IMR-90 (cell line): ENCODE data around the gene STIM1. TPM values are rescaled to one million over a fixed set of nuclear protein-coding genes. Genes with fewer than 3 reads are reported as not detected.

Experiments
- ATAC-seq: fragments of 200-7000 bp; cut with Tn5 transposase; 2 replicates; pipeline ENCODE4 v1.9.1; 2020; ENCODE audit warnings: low read depth, mild to moderate bottlenecking, moderate library complexity
- BruUV-seq: library from RNA; stranded (reverse); fragments of 400-500 nt; replicated peaks from 2 replicates; lab custom pipeline; 2021; lab: Mats Ljungman, UMichigan
- CTCF ChIA-PET: fragments of 300-600 bp; formaldehyde crosslinking; extraction: SDS; loops from one replicate; lab custom pipeline; 2021; ENCODE audit warnings: antibody characterized with exemption; lab: Yijun Ruan, JAX
- POLR2A ChIA-PET: fragments of 300-600 bp; sonication (Branson Sonifier 250); formaldehyde crosslinking; loops from one replicate; lab custom pipeline; 2022; ENCODE audit warnings: antibody characterized with exemption; ENCODE audit not compliant: unreplicated experiment; lab: Charles Lee
- DNase-seq: peaks from one replicate; pipeline ENCODE4 v3.0.0; 2013
- H2AFZ ChIP-seq: replicated peaks from 2 replicates; pipeline ENCODE3; 2013; ENCODE audit warnings: low read length, mild to moderate bottlenecking; ENCODE audit not compliant: poor library complexity
- H2AK5ac ChIP-seq: 2 replicates; pipeline ENCODE4 v1.6.1; 2013; ENCODE audit warnings: low read depth, low read length, inconsistent platforms
- H2AK9ac ChIP-seq: replicated peaks from 2 replicates; pipeline ENCODE3; 2013; ENCODE audit warnings: mild to moderate bottlenecking, low read depth, low read length, moderate library complexity; ENCODE audit not compliant: poor library complexity
- H2BK120ac ChIP-seq: 2 replicates; pipeline ENCODE4 v1.6.1; 2013; ENCODE audit warnings: low read depth, low read length, inconsistent platforms
- H2BK15ac ChIP-seq: 3 replicates; pipeline ENCODE4 v1.6.1; 2013; ENCODE audit warnings: low read depth, low read length, inconsistent platforms
- H2BK20ac ChIP-seq: 2 replicates; pipeline ENCODE4 v1.6.1; 2013; ENCODE audit warnings: low read depth, mild to moderate bottlenecking, inconsistent platforms, low read length, moderate library complexity
- H2BK5ac ChIP-seq: 2 replicates; pipeline ENCODE4 v1.6.1; 2013; ENCODE audit warnings: mild to moderate bottlenecking, low read depth, low read length, inconsistent platforms; ENCODE audit not compliant: poor library complexity, severe bottlenecking
- H3K14ac ChIP-seq: replicated peaks from 2 replicates; pipeline ENCODE4 v1.6.1; 2013; ENCODE audit warnings: low read depth, low read length, inconsistent platforms
- H3K18ac ChIP-seq: 2 replicates; pipeline ENCODE4 v1.6.1; 2013; ENCODE audit warnings: low read depth, low read length, control low read depth
- H3K23ac ChIP-seq: 2 replicates; pipeline ENCODE4 v1.6.1; 2013; ENCODE audit warnings: low read depth, low read length, inconsistent platforms
- H3K27ac ChIP-seq: 2 replicates; pipeline ENCODE4 v1.5.1; 2013; ENCODE audit warnings: mild to moderate bottlenecking, control low read depth, low read length; ENCODE audit not compliant: insufficient read depth
- H3K27me3 ChIP-seq: 2 replicates; pipeline ENCODE4 v1.6.1; 2013; ENCODE audit warnings: low read length; ENCODE audit not compliant: control insufficient read depth, insufficient read depth
- H3K36me3 ChIP-seq: 2 replicates; pipeline ENCODE4 v1.6.1; 2013; ENCODE audit warnings: low read length, mixed read lengths; ENCODE audit not compliant: control insufficient read depth, insufficient read depth
- H3K4ac ChIP-seq: 2 replicates; pipeline ENCODE4 v1.6.1; 2013; ENCODE audit warnings: low read depth, low read length, inconsistent platforms
- H3K4me1 ChIP-seq: 2 replicates; pipeline ENCODE4 v1.6.1; 2013; ENCODE audit warnings: low read length, mixed read lengths; ENCODE audit not compliant: control insufficient read depth, insufficient read depth
- H3K4me2 ChIP-seq: 2 replicates; pipeline ENCODE4 v1.6.1; 2013; ENCODE audit warnings: low read depth, mild to moderate bottlenecking, control low read depth, low read length, moderate library complexity
- H3K4me3 ChIP-seq: 2 replicates; pipeline ENCODE4 v1.5.1; 2013; ENCODE audit warnings: low read depth, mild to moderate bottlenecking, control low read depth, low read length, moderate library complexity; ENCODE audit not compliant: insufficient read depth
- H3K56ac ChIP-seq: 2 replicates; pipeline ENCODE4 v1.6.1; 2013; ENCODE audit warnings: low read length, inconsistent platforms; ENCODE audit not compliant: insufficient read depth; ENCODE audit errors: extremely low read depth
- H3K79me1 ChIP-seq, 2 experiments: 2 replicates each; pipeline ENCODE4 v1.6.1; 2013; ENCODE audit warnings: low read length in 2 of 2, inconsistent platforms in 1 of 2, low read depth in 1 of 2
- H3K9ac ChIP-seq: 2 replicates; pipeline ENCODE4 v1.6.1; 2013; ENCODE audit warnings: low read depth, low read length, control low read depth
- H3K9me1 ChIP-seq: 2 replicates; pipeline ENCODE4 v1.6.1; 2013; ENCODE audit warnings: low read length, inconsistent platforms; ENCODE audit not compliant: insufficient read depth
- H3K9me3 ChIP-seq: 2 replicates; pipeline ENCODE4 v1.6.1; 2013; ENCODE audit warnings: low read length; ENCODE audit not compliant: control insufficient read depth, insufficient read depth
- H4K20me1 ChIP-seq: 2 replicates; pipeline ENCODE4 v1.6.1; 2013; ENCODE audit warnings: low read length, inconsistent platforms; ENCODE audit not compliant: insufficient read depth
- H4K5ac ChIP-seq: 2 replicates; pipeline ENCODE4 v1.6.1; 2013; ENCODE audit warnings: mild to moderate bottlenecking, low read depth, low read length, control low read depth
- H4K8ac ChIP-seq, 2 experiments: 2 replicates each; pipeline ENCODE4 v1.6.1; 2013; ENCODE audit warnings: low read depth in 2 of 2, low read length in 2 of 2, control low read depth in 1 of 2, inconsistent platforms in 1 of 2
- H4K91ac ChIP-seq: 2 replicates; pipeline ENCODE4 v1.6.1; 2013; ENCODE audit warnings: low read depth, low read length, inconsistent platforms; ENCODE audit not compliant: insufficient read depth
- BHLHE40 ChIP-seq: fragments of 150-350 bp; IDR thresholded peaks from 2 replicates; pipeline ENCODE4 v1.6.1; 2016; ENCODE audit warnings: mild to moderate bottlenecking, low read depth, low read length
- CEBPB ChIP-seq: IDR thresholded peaks from 2 replicates; pipeline ENCODE4 v1.6.1; 2012; ENCODE audit warnings: low read depth, low read length, improper control_type of control experiment
- CHD1 ChIP-seq: IDR thresholded peaks from 2 replicates; pipeline ENCODE4 v1.6.1; 2012; ENCODE audit warnings: low read depth, low read length, improper control_type of control experiment
- CTCF ChIP-seq: conservative IDR thresholded peaks from 2 replicates; pipeline ENCODE4 v1.5.1; 2012; ENCODE audit warnings: mild to moderate bottlenecking, low read depth, low read length, improper control_type of control experiment
- FOS ChIP-seq: fragments of 150-350 bp; IDR thresholded peaks from 2 replicates; pipeline ENCODE4 v1.6.1; 2016; ENCODE audit warnings: low read depth, low read length
- MAZ ChIP-seq: IDR thresholded peaks from 2 replicates; pipeline ENCODE4 v1.6.1; 2012; ENCODE audit warnings: low read depth, mild to moderate bottlenecking, low read length, improper control_type of control experiment, moderate library complexity, borderline replicate concordance
- MXI1 ChIP-seq: IDR thresholded peaks from 2 replicates; pipeline ENCODE4 v1.6.1; 2012; ENCODE audit warnings: low read depth, mild to moderate bottlenecking, low read length, moderate library complexity, borderline replicate concordance
- RAD21 ChIP-seq: IDR thresholded peaks from 2 replicates; pipeline ENCODE4 v1.6.1; 2012; ENCODE audit warnings: low read length, improper control_type of control experiment
- RCOR1 ChIP-seq: IDR thresholded peaks from 2 replicates; pipeline ENCODE4 v1.6.1; 2012; ENCODE audit warnings: mild to moderate bottlenecking, low read length, improper control_type of control experiment; ENCODE audit not compliant: insufficient replicate concordance
- RFX5 ChIP-seq: IDR thresholded peaks from 2 replicates; pipeline ENCODE4 v1.8.0; 2012; ENCODE audit warnings: low read depth, mild to moderate bottlenecking, low read length, moderate library complexity
- SMC3 ChIP-seq: fragments of 150-350 bp; IDR thresholded peaks from 2 replicates; pipeline ENCODE4 v1.6.1; 2016; ENCODE audit warnings: low read depth, mild to moderate bottlenecking, antibody characterized with exemption, low read length, moderate library complexity
- WGBS, 2 experiments: methylation state at CpG; one replicate each; pipeline versions ENCODE4 v1.1.5 to v1.1.7; 2013; ENCODE audit warnings: missing lambda C conversion rate in 2 of 2; ENCODE audit not compliant: insufficient read length in 1 of 2; ENCODE audit errors: extremely low coverage in 2 of 2; 5-methylcytosine and 5-hydroxymethylcytosine counted together
- dilution Hi-C: fragments of 300-500 bp; cut with HindIII; formaldehyde crosslinking; loops from one replicate; pipeline ENCODE4 v1.14.3; 2018; ENCODE audit warnings: low sequenced_read_pairs; ENCODE audit not compliant: unreplicated experiment
- in situ Hi-C: fragments of 300-500 bp; cut with MboI; formaldehyde crosslinking; loops from 3 replicates; pipeline ENCODE4 v1.14.3; 2019; ENCODE audit warnings: low sequenced_read_pairs, inconsistent platforms, mixed read lengths
- intact Hi-C: fragments of 100-400 bp; cut with micrococcal nuclease; formaldehyde crosslinking; loops from 2 replicates; pipeline ENCODE4 v1.10.0; 2022
- polyA plus RNA-seq, 3 experiments: library from polyadenylated mRNA; depleted of rRNA; stranded (reverse); fragments of >200 nt; gene quantifications; 2 replicates each; pipeline ENCODE4 v1.2.3, GENCODE V29; 2012; ENCODE audit warnings: low replicate concordance in 1 of 3
- total RNA-seq: library from RNA; depleted of rRNA; stranded (reverse); fragments of >200 nt; gene quantifications from 2 replicates; pipeline ENCODE4 v1.2.3, GENCODE V29; 2012
- TF ChIP-seq, protein P1 (sequence below): fragments of 150-350 bp; IDR thresholded peaks from 2 replicates; pipeline ENCODE4 v1.6.1; 2017; ENCODE audit warnings: mild to moderate bottlenecking, antibody characterized with exemption, low read length, low read depth
- TF ChIP-seq, protein P2 (sequence below): fragments of 150-350 bp; IDR thresholded peaks from 2 replicates; pipeline ENCODE4 v1.6.1; 2016; ENCODE audit warnings: low read depth, mild to moderate bottlenecking, low read length, moderate library complexity, borderline replicate concordance

STIM1 gene
- total and polyA plus RNA-seq, 2 of the 4 experiments (the other 2 are of a cell fraction): 17.9 to 23.0 TPM

- no peaks in the 10 kb centered on the region for H3K36me3 ChIP-seq
- dilution Hi-C loops: no loop called here
- no peak for DNase-seq
- H3K4me2 ChIP-seq: no peak overlapping the region
- H4K91ac ChIP-seq: no peak overlapping the region
- no peak overlapping the region for H4K5ac ChIP-seq
- no peak overlapping the region for H3K4me3 ChIP-seq
- WGBS, 2 experiments: no CpG with 5 or more reads among the region's 2 CpGs
- no peak overlapping the region for H2AK9ac ChIP-seq
- intact Hi-C loops: no loop called here
- H2BK20ac ChIP-seq: no peak overlapping the region
- H3K4ac ChIP-seq: no peak overlapping the region
- H3K79me1 ChIP-seq: peaks cover 16 to 26% of the 10 kb centered on the region in 2 experiments
- H3K27ac ChIP-seq: no peak overlapping the region
- H3K9me3 ChIP-seq: no peaks in the 10 kb centered on the region
- no peak overlapping the region for H3K18ac ChIP-seq
- H2BK15ac ChIP-seq: no peak overlapping the region
- TF ChIP-seq FOS (no peak), CHD1 (no peak), BHLHE40 (no peak), CEBPB (no peak), RFX5 (no peak), RAD21 (no peak), MXI1 (no peak), CTCF (no peak), MAZ (no peak), RCOR1 (no peak), SMC3 (no peak)
- TF ChIP-seq, protein P1, sequence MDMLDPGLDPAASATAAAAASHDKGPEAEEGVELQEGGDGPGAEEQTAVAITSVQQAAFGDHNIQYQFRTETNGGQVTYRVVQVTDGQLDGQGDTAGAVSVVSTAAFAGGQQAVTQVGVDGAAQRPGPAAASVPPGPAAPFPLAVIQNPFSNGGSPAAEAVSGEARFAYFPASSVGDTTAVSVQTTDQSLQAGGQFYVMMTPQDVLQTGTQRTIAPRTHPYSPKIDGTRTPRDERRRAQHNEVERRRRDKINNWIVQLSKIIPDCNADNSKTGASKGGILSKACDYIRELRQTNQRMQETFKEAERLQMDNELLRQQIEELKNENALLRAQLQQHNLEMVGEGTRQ: no peak
- TF ChIP-seq, protein P2, sequence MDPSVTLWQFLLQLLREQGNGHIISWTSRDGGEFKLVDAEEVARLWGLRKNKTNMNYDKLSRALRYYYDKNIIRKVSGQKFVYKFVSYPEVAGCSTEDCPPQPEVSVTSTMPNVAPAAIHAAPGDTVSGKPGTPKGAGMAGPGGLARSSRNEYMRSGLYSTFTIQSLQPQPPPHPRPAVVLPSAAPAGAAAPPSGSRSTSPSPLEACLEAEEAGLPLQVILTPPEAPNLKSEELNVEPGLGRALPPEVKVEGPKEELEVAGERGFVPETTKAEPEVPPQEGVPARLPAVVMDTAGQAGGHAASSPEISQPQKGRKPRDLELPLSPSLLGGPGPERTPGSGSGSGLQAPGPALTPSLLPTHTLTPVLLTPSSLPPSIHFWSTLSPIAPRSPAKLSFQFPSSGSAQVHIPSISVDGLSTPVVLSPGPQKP: no peak
- H2BK120ac ChIP-seq: no peak overlapping the region
- no peak overlapping the region for H3K14ac ChIP-seq
- ChIA-PET CTCF (interaction anchor here (0.9 to 1.4 kb wide), 2 partner anchors 9 to 29 kb away, joined by 3 to 4 read pairs; no protein-coding TSS in a partner anchor), POLR2A (no interaction called here)
- peaks cover 9% of the 10 kb centered on the region for H3K4me1 ChIP-seq
- H3K9me1 ChIP-seq: peaks cover 4% of the 10 kb centered on the region; the same call in 1 of the 2 replicates
- no peak overlapping the region for H3K9ac ChIP-seq
- no peak overlapping the region for H3K56ac ChIP-seq
- H2AFZ ChIP-seq: no peak overlapping the region
- no peak for ATAC-seq
- H4K20me1 ChIP-seq: no peaks in the 10 kb centered on the region; the same call in 1 of the 2 replicates
- in situ Hi-C loops: no loop called here
- H4K8ac ChIP-seq: no peak overlapping the region
- BruUV-seq: no TSS peak
- H3K23ac ChIP-seq: no peak overlapping the region
- H3K27me3 ChIP-seq: no peaks in the 10 kb centered on the region
- H2BK5ac ChIP-seq: no peak overlapping the region
- H2AK5ac ChIP-seq: no peak overlapping the region
Observed at GRCh38 chr11:3896644-3897043, 41.2 kb downstream of the STIM1 start.
